HEK293 (cell line): Measurements from ENCODE around the gene MAN1C1.

Experiments used
- CTCF ChIA-PET: fragments of 350-600 bp; formaldehyde crosslinking; extraction: SDS; loops from one replicate; lab custom pipeline; 2021; ENCODE audit warnings: antibody characterized with exemption; lab: Yijun Ruan, JAX
- POLR2A ChIA-PET: fragments of 300-600 bp; formaldehyde crosslinking; extraction: SDS; loops from one replicate; lab custom pipeline; 2020; ENCODE audit warnings: antibody characterized with exemption, inconsistent platforms; lab: Yijun Ruan, JAX
- H3K27ac ChIP-seq: fragments of 200-500 bp; sonication (Bioruptor generic); 2 replicates; pipeline ENCODE4 v1.5.1; 2014; ENCODE audit warnings: low read depth, low read length, control low read depth, inconsistent platforms; ENCODE audit errors: extremely low read depth
- H3K36me3 ChIP-seq, 2 experiments: fragments of 200-500 bp in 1 of 2; sonication (Bioruptor generic) in 1 of 2; 1 replicate in 1 of 2; 2 replicates in 1 of 2; pipeline ENCODE4 v1.5.1; 2014 to 2017; ENCODE audit warnings: inconsistent platforms in 2 of 2, low read length in 2 of 2; ENCODE audit not compliant: control insufficient read depth in 2 of 2, insufficient read depth in 1 of 2
- H3K4me1 ChIP-seq: fragments of 200-500 bp; sonication (Bioruptor generic); 2 replicates; pipeline ENCODE4 v1.5.1; 2014; ENCODE audit warnings: mild to moderate bottlenecking, low read length, inconsistent platforms; ENCODE audit not compliant: control insufficient read depth, insufficient read depth
- H3K4me3 ChIP-seq: 2 replicates; pipeline ENCODE4 v1.5.1; 2011; ENCODE audit warnings: low read depth, mild to moderate bottlenecking, control low read depth, low read length, moderate library complexity
- H3K9me3 ChIP-seq: fragments of 200-500 bp; sonication (Bioruptor generic); 2 replicates; pipeline ENCODE4 v1.5.1; 2014; ENCODE audit warnings: low read depth, low read length, inconsistent platforms; ENCODE audit not compliant: control insufficient read depth, insufficient read depth
- BCL11B ChIP-seq: fragments of 450-650 bp; formaldehyde crosslinking; IDR thresholded peaks from 2 replicates; pipeline ENCODE4 v1.5.1; 2016; ENCODE audit warnings: low read depth, missing biosample characterization, missing genetic modification characterization
- FEZF1 ChIP-seq: fragments of 450-650 bp; formaldehyde crosslinking; IDR thresholded peaks from 2 replicates; pipeline ENCODE4 v1.5.1; 2016; ENCODE audit warnings: missing biosample characterization, missing genetic modification characterization
- GLIS1 ChIP-seq: fragments of 450-650 bp; formaldehyde crosslinking; IDR thresholded peaks from 2 replicates; pipeline ENCODE4 v1.5.1; 2016; ENCODE audit warnings: missing biosample characterization, missing genetic modification characterization
- KLF1 ChIP-seq: fragments of 450-650 bp; formaldehyde crosslinking; IDR thresholded peaks from 2 replicates; pipeline ENCODE4 v1.5.1; 2016; ENCODE audit warnings: missing biosample characterization, missing genetic modification characterization
- PATZ1 ChIP-seq: fragments of 450-650 bp; formaldehyde crosslinking; IDR thresholded peaks from 2 replicates; pipeline ENCODE4 v1.5.1; 2016; ENCODE audit warnings: missing biosample characterization, missing genetic modification characterization
- PRDM1 ChIP-seq: fragments of 450-650 bp; formaldehyde crosslinking; IDR thresholded peaks from 2 replicates; pipeline ENCODE4; 2016; ENCODE audit warnings: missing biosample characterization, missing genetic modification characterization
- PRDM2 ChIP-seq: fragments of 450-650 bp; formaldehyde crosslinking; IDR thresholded peaks from 2 replicates; pipeline ENCODE4 v1.5.1; 2016; ENCODE audit warnings: missing biosample characterization, missing genetic modification characterization, borderline replicate concordance
- SCRT2 ChIP-seq: fragments of 450-650 bp; formaldehyde crosslinking; IDR thresholded peaks from 2 replicates; pipeline ENCODE4 v1.5.1; 2016; ENCODE audit warnings: missing biosample characterization, missing genetic modification characterization
- ZBTB44 ChIP-seq: fragments of 450-650 bp; IDR thresholded peaks from 2 replicates; pipeline ENCODE4 v1.5.1; 2018; ENCODE audit warnings: missing biosample characterization, mild to moderate bottlenecking, missing genetic modification characterization
- ZFHX2 ChIP-seq: fragments of 450-650 bp; formaldehyde crosslinking; conservative IDR thresholded peaks from 2 replicates; pipeline ENCODE4 v1.5.1; 2016; ENCODE audit warnings: missing biosample characterization, missing genetic modification characterization
- ZNF10 ChIP-seq: fragments of 450-650 bp; formaldehyde crosslinking; IDR thresholded peaks from 2 replicates; pipeline ENCODE4 v1.5.1; 2017; ENCODE audit warnings: missing biosample characterization, missing genetic modification characterization
- ZNF19 ChIP-seq: fragments of 450-650 bp; formaldehyde crosslinking; IDR thresholded peaks from 2 replicates; pipeline ENCODE4; 2016; ENCODE audit warnings: missing biosample characterization, missing genetic modification characterization, low read depth
- ZNF239 ChIP-seq: fragments of 450-650 bp; formaldehyde crosslinking; IDR thresholded peaks from 2 replicates; pipeline ENCODE4 v1.5.1; 2016; ENCODE audit warnings: missing biosample characterization, missing genetic modification characterization
- ZNF362 ChIP-seq: fragments of 450-650 bp; formaldehyde crosslinking; IDR thresholded peaks from 2 replicates; pipeline ENCODE4 v1.5.1; 2016; ENCODE audit warnings: missing biosample characterization, missing genetic modification characterization
- ZNF366 ChIP-seq: fragments of 450-650 bp; formaldehyde crosslinking; conservative IDR thresholded peaks from 2 replicates; pipeline ENCODE4 v1.5.1; 2016; ENCODE audit warnings: missing biosample characterization, missing genetic modification characterization
- ZNF704 ChIP-seq: fragments of 450-650 bp; formaldehyde crosslinking; IDR thresholded peaks from 2 replicates; pipeline ENCODE4 v1.5.1; 2016; ENCODE audit warnings: missing biosample characterization, missing genetic modification characterization
- ZNF768 ChIP-seq: fragments of 450-650 bp; formaldehyde crosslinking; IDR thresholded peaks from 2 replicates; pipeline ENCODE4 v1.5.1; 2018; ENCODE audit warnings: missing biosample characterization, mild to moderate bottlenecking, missing genetic modification characterization
- ZSCAN30 ChIP-seq: fragments of 450-650 bp; IDR thresholded peaks from 2 replicates; pipeline ENCODE4 v1.5.1; 2018; ENCODE audit warnings: missing biosample characterization, mild to moderate bottlenecking, missing genetic modification characterization, moderate library complexity

MAN1C1 gene

GRCh38 chr1:25779388-25779787, 162.8 kb downstream of the MAN1C1 start (continued):
- TF ChIP-seq ZNF704, result no peak
- no peak for TF ChIP-seq KLF1

GRCh38 chr1:25779894-25780293, 163.3 kb downstream of the MAN1C1 start:
- TF ChIP-seq PRDM2 (no peak), ZNF768 (tag by site-specific recombination) (peak; percentile 96)
- CTCF ChIA-PET, result interaction anchor here (1.0 kb wide), 1 partner anchor 295 kb away, joined by 4 read pairs; no protein-coding TSS in a partner anchor
- Histone ChIP-seq H3K4me1 (peaks cover 12% of the 10 kb centered on the region), H3K36me3 (no peaks in the 10 kb centered on the region), H3K9me3 (no peaks in the 10 kb centered on the region), H3K4me3 (no peak overlapping the region), H3K27ac (no peak overlapping the region)
- POLR2A ChIA-PET, result interaction anchor here (0.6 to 1.5 kb wide), 4 partner anchors 13 to 879 kb away, joined by 3 to 4 read pairs (median 4); partner anchors contain the start of gene RSRP1

GRCh38 chr1:25780318-25781129, 163.9 kb downstream of the MAN1C1 start:
- TF ChIP-seq ZNF366 (tag by site-specific recombination) (peak; percentile 44; the same call in 1 of the 2 replicates), FEZF1 (tag by site-specific recombination) (peak; percentile 39), ZSCAN30 (tag by site-specific recombination) (0 out of 2 replicates have a peak, but pooled peaks have one; percentile 2), ZNF19 (tag by site-specific recombination) (no peak), GLIS1 (peak; percentile 79), PRDM1 (tag by site-specific recombination) (no peak), PATZ1 (tag by site-specific recombination) (0 out of 2 replicates have a peak, but pooled peaks have one; percentile 38), ZFHX2 (peak; percentile 38), ZBTB44 (tag by site-specific recombination) (0 out of 2 replicates have a peak, but pooled peaks have one; percentile 9), SCRT2 (peak; percentile 37; the same call in 1 of the 2 replicates), ZNF362 (tag by site-specific recombination) (no peak), KLF1 (0 out of 2 replicates have a peak, but pooled peaks have one; percentile 57), ZNF10 (0 out of 2 replicates have a peak, but pooled peaks have one; percentile 38), ZNF239 (tag by site-specific recombination) (peak; percentile 98), BCL11B (tag by site-specific recombination) (no peak)
- POLR2A ChIA-PET, result interaction anchor here (0.6 to 1.5 kb wide), 5 partner anchors 13 to 880 kb away, joined by 3 to 4 read pairs (median 3); partner anchors contain the start of gene RSRP1
- CTCF ChIA-PET, result interaction anchor here (1.0 kb wide), 1 partner anchor 296 kb away, joined by 4 read pairs; no protein-coding TSS in a partner anchor
- no peaks in the 10 kb centered on the region for H3K9me3 ChIP-seq
- H3K4me1 ChIP-seq, result peaks cover 9% of the 10 kb centered on the region; the same call in 1 of the 2 replicates
- no peak overlapping the region for H3K27ac ChIP-seq
- no peaks in the 10 kb centered on the region for H3K36me3 ChIP-seq
- no peak overlapping the region for H3K4me3 ChIP-seq
